ENCODE measurements around the gene VTI1A.

VTI1A gene

DNA sequence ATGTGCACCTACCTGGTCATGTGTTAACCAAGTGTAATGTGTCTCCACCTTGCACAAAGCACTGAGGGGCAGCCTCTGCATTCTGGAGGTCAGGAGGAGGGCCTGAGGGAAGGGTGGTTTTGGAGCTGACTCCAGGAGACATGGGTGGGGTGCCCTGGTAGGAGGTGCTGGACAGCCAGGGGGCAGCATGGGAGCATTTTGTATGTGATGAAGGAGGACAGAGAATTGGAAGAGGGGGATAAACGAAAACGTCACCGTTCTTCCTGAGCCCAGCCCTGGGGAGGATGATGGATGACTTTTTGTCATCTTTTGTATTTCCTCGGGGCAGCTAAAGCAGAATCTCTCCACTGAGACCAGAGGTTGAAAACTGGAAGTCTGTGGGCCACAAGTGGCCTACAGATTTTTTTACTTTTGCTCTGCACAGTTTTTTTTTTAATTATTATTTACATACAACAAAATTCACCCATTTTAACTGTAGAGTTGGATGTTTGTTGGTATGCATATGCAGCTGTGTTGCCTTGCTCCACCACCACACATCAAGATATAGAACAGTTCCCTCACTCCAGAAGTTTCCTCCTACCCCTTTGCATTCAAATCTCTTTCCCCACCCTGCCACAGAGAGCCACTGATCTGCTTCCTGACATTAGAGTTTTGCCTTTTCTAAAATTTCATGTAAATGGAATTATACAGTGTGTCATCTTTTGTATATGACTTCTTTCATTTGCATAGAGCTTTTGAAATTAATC, 242.5 kb downstream of the VTI1A start:
- DNase-seq: no peak

DNA sequence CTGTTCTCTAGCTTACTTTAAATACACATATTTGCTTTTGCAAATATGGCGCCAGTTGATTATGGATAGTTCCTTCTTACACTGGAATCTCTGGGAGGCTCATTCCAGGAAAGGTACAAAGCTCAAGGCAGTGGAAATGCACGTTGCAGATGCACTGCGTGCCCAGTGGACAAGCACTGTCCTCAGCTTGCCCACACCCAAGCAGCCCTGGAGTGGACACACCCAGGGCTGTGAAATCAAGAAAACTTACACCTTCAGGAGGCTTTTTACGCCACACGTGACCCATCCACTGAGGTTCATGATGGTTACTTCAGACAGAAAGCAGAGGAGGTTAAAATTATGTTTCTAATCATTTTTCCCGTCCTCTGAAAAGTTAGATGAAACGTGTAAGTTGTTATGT, 248.5 kb downstream of the VTI1A start:
- DNase-seq: no peak

GRCh38 chr10:112696592-112696991, 249.6 kb downstream of the VTI1A start:
- no peak for DNase-seq

GRCh38 chr10:112698133-112698817, 251.3 kb downstream of the VTI1A start:
- DNase-seq: no peak

GRCh38 chr10:112698818-112699164, 251.8 kb downstream of the VTI1A start:
- DNase-seq: no peak

- no peak for DNase-seq
Observed at GRCh38 chr10:112700215-112700671, 253.2 kb downstream of the VTI1A start.

GRCh38 chr10:112701211-112701877, 254.3 kb downstream of the VTI1A start:
- DNase-seq: peak; percentile 51

- no peak for DNase-seq
Observed at GRCh38 chr10:112701878-112702255, 254.9 kb downstream of the VTI1A start.

DNA sequence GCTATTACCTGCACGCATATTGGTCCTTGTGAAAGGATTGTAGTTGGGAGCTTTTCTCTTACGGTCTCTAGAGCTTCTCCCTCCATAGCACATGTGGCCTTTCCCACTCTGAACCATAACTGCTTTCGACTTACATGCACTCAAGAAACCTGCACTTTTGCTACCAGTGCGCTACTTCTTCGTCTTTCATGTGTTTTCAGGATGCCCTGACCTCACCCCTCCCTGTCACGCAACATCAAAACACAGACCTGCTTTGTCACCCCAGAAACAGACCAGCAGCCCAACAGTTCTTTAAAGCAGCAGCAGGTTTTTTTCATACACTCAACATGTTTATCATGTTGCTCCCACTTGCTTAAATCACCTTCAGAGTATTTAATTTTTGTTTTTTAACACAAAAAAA, 259.6 kb downstream of the VTI1A start:
- no peak for DNase-seq

DNA sequence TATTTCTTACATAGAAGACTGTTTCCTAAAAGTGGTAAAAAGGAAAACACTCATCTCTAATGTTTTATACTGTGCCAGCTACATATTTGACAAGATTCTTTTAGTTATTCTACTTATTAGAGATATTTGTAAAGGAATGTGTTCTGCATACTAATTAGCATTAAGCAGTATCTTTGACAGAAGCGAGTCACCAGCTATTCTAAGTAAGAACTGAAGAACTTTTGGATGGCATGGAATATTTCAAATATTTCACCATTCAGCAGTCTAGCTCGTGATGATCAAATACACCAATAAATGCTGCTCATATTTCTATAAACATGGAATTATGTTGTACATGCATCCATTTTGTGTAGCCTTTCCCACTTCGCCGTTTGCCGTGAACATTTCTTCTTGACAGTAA, 261.4 kb downstream of the VTI1A start:
- peak; percentile 40 for DNase-seq

- DNase-seq: no peak
Observed at GRCh38 chr10:112710528-112710927, 263.5 kb downstream of the VTI1A start.

DNA sequence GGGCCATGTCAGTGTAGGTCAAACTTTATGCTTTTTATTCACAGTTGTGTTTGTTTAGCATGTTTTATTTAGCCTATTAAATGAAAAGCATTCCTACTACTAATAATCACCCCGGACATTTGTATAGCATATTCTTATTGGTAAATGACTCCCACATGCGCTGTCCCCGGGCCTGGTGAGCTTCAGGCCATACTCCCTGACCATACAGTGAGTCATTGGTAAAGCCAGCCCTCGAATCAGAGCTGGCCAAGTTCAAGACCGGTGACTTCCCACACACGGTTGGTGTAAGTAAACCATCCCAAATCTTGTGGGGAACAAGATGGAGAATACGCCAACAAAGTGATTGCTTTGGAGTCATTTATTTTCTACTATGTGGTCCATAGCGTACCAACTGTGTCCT, 264.4 kb downstream of the VTI1A start:
- DNase-seq: no peak

DNA sequence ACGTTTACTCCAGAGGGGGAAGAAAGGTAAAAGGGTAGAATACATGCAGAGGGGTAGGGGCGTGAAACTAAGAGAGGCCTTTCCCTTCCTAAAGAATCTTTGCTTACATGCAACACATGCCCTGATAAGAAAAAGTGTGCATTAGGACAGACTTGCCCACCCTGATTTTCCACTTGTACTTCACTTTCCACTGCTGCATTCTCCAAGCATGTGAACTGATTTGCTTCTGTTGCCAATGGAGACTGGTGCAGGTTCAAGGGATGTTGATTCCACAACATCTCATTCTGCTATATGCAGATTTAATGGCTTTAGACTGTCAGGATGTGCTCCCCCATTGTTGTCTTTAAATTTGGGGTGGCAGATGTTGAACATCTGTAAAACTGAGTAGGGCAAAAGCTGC, 265.5 kb downstream of the VTI1A start:
- DNase-seq: no peak

DNA sequence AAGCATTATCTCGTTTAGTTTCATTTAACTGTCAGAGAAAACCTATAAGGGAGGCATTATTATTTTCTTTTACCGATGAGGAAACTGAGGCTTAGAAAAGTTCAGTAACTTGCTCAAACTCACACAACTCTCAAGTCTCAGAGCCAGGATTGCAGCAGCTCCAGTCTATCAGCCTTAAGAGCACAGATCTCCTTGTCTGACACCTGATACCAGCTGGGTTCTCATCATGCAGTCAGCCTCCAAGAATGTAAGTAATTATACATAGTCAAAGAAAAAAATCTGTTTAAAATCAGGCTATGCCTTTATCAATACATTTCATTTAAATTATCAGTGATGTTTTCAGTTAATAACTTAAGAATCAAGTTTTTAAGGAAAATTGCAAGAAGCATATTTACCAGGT, 266.4 kb downstream of the VTI1A start:
- DNase-seq: peak; percentile 23

DNA sequence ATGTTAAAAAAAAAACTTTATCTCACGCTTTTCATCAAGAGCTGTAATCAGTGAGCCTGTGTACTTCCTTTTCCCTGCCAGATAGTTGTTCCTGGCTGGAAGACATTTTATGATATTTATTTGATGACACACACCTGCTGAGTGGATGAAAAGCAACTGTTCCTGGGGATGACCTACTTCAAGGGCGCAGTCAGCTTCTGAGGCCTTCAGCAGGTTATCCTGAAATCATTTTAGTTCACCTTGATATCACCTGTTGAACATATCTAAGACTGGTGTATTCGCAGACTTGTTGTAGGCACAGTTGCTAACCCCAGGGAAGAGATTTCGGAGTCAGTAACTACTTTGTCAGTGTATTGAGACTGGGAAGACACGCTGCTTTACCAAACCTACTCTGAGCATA, 268.6 kb downstream of the VTI1A start:
- DNase-seq: no peak

DNA sequence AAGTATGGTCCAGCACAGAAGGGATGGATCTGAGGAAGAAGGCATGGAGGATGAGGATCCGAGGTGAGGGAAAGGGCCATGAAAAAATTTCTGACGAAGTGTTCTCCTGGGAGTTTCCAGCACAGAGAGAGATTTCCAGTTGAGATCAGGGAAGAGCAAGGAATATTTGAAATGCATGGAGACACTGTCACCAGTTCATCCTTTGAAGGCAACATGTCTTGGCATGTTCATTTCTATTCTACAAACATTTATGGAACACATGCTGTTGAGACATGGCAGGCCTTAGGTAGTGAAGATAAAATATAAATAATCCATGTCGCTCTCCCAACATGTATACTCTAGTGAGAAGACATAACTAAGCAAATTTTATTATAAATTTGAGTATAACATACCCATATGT, 269.1 kb downstream of the VTI1A start:
- DNase-seq: no peak

DNA sequence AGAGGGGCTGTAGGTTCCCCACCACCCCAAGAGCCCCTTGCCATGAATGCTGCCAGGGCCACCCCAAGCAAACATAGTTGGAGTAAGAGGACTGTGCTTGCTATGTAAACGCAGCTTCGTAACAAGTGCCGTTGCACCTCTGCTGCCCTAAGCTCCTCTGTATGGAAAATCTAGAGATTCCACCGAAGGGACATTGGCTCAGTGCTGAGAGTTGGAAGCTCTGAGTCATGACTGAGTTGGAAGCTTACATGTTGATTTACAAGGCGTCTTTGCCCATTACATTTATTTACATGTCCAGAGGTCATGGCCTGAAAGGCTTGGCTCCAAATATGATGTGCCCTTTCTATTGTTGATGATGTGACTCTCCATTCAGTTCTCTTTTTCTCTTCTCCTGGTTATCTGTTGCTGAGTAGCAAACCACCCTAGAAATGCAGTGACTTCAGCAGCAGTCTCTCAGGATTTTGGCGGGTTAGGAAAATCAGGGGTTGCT, 270.0 kb downstream of the VTI1A start:
- peak; percentile 15 for DNase-seq

DNA sequence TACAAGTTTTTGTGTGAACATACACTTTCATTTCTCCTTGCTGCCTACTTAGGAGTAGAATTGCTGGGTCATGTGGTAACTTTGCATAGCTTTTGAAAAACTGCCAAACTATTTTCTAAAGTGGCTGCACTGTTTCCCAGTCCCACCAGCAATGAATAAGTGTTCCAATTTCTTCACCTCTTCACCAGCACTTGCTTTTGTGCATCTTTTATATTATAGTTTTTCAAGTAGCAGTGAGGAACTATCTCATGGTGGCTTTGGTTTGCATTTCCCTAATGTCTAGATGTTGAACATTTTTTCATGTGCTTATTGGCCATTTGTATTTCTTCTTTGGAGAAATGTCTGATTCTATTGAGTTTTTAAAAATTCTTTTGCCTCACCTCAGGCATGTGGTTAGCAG, 273.2 kb downstream of the VTI1A start:
- DNase-seq: no peak

DNA sequence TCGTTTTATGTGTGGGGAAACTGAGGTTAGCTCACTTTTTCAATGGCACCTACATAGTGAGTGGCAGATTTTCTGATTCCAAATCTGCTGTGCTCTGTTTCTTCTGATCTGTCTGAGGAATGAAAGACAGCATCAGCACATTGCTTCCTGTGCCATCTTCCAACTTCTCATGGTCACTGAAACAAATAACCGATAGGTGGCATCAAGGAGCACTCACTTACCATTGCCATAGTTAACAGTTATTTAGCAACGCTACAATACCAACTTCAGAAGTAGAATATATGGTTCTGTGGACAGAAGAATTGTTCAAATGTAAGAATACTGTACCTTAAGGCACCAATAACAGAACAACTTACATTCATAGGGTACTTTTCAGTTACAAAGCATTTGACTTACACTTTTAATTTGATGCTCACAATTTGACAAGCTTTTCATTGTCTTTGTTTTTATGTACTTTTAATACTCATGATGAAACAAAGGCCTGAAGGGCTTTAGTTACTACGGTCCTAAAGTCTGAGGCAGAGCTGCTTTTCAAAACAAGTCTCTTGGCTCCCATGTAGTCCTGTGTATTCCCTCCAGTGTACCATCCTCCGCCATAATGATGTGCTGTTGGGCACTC, 274.2 kb downstream of the VTI1A start:
- DNase-seq: peak; percentile 46

- no peak for DNase-seq
Observed at GRCh38 chr10:112722758-112723157, 275.7 kb downstream of the VTI1A start.

- DNase-seq: no peak
Observed at GRCh38 chr10:112723876-112724275, 276.9 kb downstream of the VTI1A start.

- no peak for DNase-seq
Observed at GRCh38 chr10:112724404-112724991, 277.5 kb downstream of the VTI1A start.
